Neutrophil (primary cell): Measurements from ENCODE around the gene EZH1.
A peak's percentile ranks its signal among the peaks of the same experiment; 100 is the strongest.
"Not testable (repeated sequence)": the region's sequence is repeated elsewhere in the genome, so short reads cannot be mapped to it uniquely, and the experiment has no call there.

ENCODE experiments used
- H3K27ac ChIP-seq: fragments of 200-600 bp; sonication (generic); 2 replicates; pipeline ENCODE4 v1.5.1; 2016; ENCODE audit warnings: mild to moderate bottlenecking, moderate library complexity
- H3K27me3 ChIP-seq: fragments of 200-600 bp; sonication (generic); 2 replicates; pipeline ENCODE4 v1.6.0; 2016; ENCODE audit warnings: mild to moderate bottlenecking
- H3K36me3 ChIP-seq: fragments of 200-600 bp; sonication (generic); 2 replicates; pipeline ENCODE4 v1.5.1; 2017
- H3K4me1 ChIP-seq, 2 experiments: fragments of 200-600 bp in 1 of 2; sonication (generic) in 1 of 2; 1 replicate in 1 of 2; 2 replicates in 1 of 2; pipeline versions ENCODE4 v1.5.1 to v1.6.1; 2013 to 2016; ENCODE audit warnings: low read depth in 1 of 2, low read length in 1 of 2, mild to moderate bottlenecking in 1 of 2, moderate library complexity in 1 of 2; ENCODE audit not compliant: control insufficient read depth in 1 of 2, insufficient read depth in 1 of 2
- H3K4me3 ChIP-seq, 2 experiments: fragments of 200-600 bp in 1 of 2; sonication (generic) in 1 of 2; 1 replicate in 1 of 2; 2 replicates in 1 of 2; pipeline ENCODE4 v1.5.1; 2013 to 2016; ENCODE audit warnings: low read depth in 1 of 2, low read length in 1 of 2, mild to moderate bottlenecking in 1 of 2, moderate library complexity in 1 of 2
- H3K9me3 ChIP-seq: fragments of 200-600 bp; sonication (generic); 2 replicates; pipeline ENCODE4 v1.5.1; 2016
- TF ChIP-seq, protein P1 (sequence below): fragments of 200-600 bp; sonication (generic); IDR thresholded peaks from 2 replicates; pipeline ENCODE4 v1.5.1; 2016; ENCODE audit warnings: antibody characterized with exemption

The EZH1 gene

DNA sequence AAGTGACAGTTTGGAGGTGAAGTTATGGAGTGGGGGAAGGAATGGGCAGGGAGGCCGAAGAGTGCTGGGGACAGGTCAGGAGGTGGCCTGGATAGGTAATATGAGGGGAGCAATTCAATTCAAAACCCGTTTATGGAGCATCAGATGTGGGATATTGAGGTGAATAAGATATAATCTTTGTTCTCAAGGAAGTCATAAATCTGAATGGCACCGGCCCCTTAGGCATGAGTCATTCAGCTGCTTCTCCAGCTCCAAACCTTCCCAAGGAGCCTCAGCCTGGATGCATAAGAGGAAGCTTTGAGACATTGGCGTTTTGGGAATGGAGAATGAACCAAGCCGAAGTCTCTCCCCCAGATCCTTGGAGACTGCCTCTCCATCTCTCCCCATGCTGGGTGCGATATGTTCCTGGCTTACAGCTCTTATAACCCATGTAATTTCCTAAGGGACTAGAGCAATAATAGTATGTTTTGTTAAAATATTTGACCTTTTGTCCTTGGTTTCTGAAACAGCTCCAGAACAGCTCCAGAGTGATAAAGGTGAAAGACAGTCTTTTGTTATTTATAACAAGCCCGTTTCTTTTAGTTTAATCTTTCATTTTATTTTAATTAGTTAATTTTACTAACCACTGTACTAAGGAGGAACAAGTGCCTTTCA is 84.0 kb downstream of the EZH1 start:
- no peak overlapping the region for H3K27ac ChIP-seq
- H3K4me1 ChIP-seq, result peaks cover 10 to 11% of the 10 kb centered on the region in 2 experiments
- peaks cover 56% of the 10 kb centered on the region for H3K27me3 ChIP-seq
- H3K9me3 ChIP-seq, result no peaks in the 10 kb centered on the region
- TF ChIP-seq, protein P1, sequence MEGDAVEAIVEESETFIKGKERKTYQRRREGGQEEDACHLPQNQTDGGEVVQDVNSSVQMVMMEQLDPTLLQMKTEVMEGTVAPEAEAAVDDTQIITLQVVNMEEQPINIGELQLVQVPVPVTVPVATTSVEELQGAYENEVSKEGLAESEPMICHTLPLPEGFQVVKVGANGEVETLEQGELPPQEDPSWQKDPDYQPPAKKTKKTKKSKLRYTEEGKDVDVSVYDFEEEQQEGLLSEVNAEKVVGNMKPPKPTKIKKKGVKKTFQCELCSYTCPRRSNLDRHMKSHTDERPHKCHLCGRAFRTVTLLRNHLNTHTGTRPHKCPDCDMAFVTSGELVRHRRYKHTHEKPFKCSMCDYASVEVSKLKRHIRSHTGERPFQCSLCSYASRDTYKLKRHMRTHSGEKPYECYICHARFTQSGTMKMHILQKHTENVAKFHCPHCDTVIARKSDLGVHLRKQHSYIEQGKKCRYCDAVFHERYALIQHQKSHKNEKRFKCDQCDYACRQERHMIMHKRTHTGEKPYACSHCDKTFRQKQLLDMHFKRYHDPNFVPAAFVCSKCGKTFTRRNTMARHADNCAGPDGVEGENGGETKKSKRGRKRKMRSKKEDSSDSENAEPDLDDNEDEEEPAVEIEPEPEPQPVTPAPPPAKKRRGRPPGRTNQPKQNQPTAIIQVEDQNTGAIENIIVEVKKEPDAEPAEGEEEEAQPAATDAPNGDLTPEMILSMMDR, result no peak
- no peak overlapping the region for H3K4me3 ChIP-seq
- no peaks in the 10 kb centered on the region for H3K36me3 ChIP-seq

DNA sequence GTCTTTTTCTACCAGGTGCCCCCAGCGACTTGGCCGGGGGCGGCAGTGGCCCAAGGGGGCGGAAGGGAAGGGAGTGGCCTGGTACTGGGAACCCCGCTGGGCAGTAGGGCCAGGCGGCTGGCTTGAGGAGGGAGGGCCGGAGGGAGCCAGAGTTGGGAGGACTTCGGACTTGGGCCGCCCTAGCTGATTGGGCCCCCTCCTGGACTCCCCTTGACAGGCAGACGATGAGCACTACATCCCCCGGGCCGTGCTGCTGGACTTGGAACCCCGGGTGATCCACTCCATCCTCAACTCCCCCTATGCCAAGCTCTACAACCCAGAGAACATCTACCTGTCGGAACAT is 84.9 kb downstream of the EZH1 start:
- not testable (repeated sequence) for H3K36me3 ChIP-seq, H3K4me3 ChIP-seq, H3K9me3 ChIP-seq, H3K27ac ChIP-seq
- H3K4me1 ChIP-seq, result peaks cover 10 to 11% of the 10 kb centered on the region in 2 experiments
- peaks cover 65% of the 10 kb centered on the region for H3K27me3 ChIP-seq

DNA sequence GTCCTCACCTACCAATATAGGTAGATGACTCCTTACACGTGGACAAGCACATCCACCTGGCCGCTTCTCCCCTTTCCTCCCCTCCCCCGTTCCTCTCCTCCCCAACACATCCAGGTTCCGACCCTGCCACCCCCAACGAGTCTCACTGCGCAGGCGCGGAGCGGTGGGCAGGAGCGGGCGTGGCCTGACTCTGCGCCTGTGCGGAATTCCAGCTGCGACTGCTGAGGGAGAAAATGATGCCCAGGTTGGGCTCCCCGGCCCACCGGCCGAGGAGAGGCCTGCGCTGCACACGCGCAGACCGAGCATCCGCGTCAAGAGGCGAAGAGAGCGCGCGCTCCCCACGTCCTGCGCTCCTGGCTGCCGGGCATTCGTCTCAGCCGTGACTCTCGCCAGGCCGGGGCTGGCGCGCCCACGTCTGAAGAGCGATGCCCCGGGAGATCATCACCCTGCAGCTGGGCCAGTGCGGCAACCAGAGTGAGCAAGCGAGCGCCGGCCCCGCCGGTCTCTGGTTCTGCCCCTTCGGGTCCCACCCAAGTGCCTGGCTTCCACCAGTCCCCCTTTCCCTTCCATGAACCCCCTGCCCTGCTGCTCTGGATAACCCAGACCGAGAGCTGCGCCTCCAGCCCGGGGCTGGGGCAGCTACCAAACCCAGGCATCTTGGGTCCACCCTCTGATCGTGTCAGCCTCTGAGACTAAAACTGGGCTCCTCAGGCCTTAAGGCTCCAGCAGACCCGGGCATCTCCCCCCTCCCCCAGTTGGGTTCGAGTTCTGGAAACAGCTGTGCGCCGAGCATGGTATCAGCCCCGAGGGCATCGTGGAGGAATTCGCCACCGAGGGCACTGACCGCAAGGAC is 85.5 kb downstream of the EZH1 start, which contains the start of gene TUBG2:
Gene TUBG2 (plus strand): TSS at position 206 of the 853 bp plus-strand sequence. CDS start 220 bp downstream, at position 426.
- Histone ChIP-seq H3K4me3 (peak within 1 kb of the TSS; percentile 64 to 65), H3K27ac (no peak within 1 kb of the TSS), H3K4me1 (peaks cover 10 to 11% of the 10 kb centered on the region in 2 experiments), H3K36me3 (no peaks in the 10 kb centered on the region), H3K9me3 (no peaks in the 10 kb centered on the region), H3K27me3 (peaks cover 71% of the 10 kb centered on the region)
- TF ChIP-seq, protein P1, result no peak

DNA sequence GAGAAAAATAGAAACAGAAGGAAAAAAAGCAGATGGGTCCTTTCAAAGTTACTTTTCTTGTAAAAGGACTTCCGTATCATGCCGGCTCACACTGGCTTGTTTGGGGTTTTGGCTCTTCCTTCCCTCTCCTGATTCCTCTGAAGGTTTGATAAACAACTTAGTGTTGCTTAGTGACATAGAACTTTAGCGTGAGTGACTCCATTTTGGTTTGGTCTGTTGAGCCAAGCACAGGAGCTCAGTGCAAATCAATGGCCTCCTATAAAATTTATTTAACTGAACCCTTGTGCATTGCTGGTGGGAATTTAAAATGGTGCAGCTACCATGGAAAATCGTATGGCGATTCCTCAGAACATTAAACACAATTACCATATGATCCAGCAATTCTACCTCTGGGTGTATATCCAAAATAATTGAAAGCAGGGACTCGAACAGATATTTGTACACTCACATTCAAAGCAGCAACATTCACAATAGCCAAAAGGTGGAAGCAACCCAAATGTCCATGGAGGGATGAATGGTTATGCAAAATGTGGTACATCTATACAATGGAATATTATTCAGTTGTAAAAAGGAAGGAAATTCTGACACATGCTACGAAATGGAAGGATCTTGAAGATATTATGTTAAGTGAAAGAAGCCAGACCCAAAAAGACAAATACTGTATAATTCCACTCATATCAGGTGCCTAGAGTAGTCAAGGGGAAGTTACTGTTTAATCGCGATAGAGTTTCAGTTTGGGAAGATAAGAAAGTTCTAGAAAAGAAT is 86.8 kb downstream of the EZH1 start:
- no peak overlapping the region for H3K4me3 ChIP-seq
- H3K36me3 ChIP-seq, result no peaks in the 10 kb centered on the region
- TF ChIP-seq, protein P1, result no peak
- no peaks in the 10 kb centered on the region for H3K9me3 ChIP-seq
- no peak overlapping the region for H3K27ac ChIP-seq
- peaks cover 10 to 14% of the 10 kb centered on the region in 2 experiments for H3K4me1 ChIP-seq
- H3K27me3 ChIP-seq, result peaks cover 84% of the 10 kb centered on the region

DNA sequence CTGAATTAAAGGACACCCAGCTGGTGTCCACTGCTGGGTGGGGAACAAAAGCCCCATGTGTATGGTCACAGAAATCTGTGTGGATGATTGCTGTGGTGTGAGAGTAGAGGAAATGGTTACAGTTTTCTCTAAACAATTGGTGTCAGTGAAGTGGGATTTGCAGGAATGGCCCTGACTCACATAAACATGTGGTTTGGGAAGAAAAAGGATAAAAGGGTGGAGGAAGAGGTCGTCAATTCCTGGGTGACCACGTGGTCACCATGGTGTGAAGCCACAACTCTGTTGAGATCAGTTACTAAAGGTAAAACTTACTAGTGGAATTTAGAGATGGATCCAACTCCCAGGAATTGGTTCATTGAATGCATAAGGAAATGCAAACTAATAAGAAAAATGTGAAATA is 89.3 kb downstream of the EZH1 start:
- no peaks in the 10 kb centered on the region for H3K9me3 ChIP-seq
- H3K36me3 ChIP-seq, result no peaks in the 10 kb centered on the region
- peaks cover 88% of the 10 kb centered on the region for H3K27me3 ChIP-seq
- TF ChIP-seq, protein P1, result no peak
- no peak overlapping the region for H3K4me3 ChIP-seq
- H3K27ac ChIP-seq, result no peak overlapping the region
- peaks cover 10 to 14% of the 10 kb centered on the region in 2 experiments for H3K4me1 ChIP-seq
